ENCODE data around the gene SORBS1.

GRCh38 chr10:95530029-95530428 lies 31.1 kb downstream of the SORBS1 start:
- TF ChIP-seq POLR2AphosphoS5 (IDR thresholded peaks at IDR 0.05) (no peak), CTCF (IDR thresholded peaks at IDR 0.05) (no peak)

All from suprapubic skin (tissue), 3 donors.